ENCODE results near the gene CACNA2D4. TPM values are rescaled to one million over a fixed set of nuclear protein-coding genes. Genes with fewer than 3 reads are reported as not detected.
"Not testable (repeated sequence)": the region's sequence is repeated elsewhere in the genome, so short reads cannot be mapped to it uniquely, and the experiment has no call there.

Gene CACNA2D4
- total RNA-seq, 4 donors from 2014 or later: 0.25 to 3.1 (median 0.68) TPM

DNA sequence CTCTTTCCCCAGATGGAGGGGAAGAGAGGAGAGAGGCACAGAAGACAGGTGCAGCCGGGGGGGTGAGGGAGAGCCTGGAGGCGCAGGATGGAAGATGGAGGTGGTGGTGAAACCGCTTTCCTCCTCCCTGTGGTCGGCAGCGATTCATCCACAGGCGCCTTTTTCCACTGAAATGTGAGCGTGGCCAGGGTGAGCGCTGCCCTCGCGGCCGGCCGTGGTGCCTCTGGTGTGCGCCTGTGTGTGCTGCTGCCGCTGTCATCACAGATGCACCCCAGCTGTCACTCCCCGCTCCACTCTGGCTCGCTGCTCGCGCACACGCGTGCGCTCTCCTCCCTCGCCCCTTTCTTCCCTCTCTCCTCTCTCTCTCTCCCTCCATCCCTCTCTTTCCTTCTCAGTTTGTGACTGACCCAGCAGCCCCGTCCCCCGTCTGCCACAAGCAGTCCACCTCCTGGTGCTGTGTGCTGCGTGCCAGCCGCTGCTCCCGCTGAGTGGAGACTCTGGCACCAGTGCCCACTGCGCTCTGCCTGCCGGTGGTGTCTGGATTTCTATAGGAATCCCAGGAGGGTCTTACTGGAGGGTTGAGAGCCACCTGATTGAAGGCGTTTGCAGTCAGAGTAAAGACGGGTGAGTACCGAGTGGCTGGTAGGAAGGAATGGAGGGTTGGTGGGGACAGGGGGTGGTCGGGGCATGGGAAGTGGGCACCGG, 98.1 kb downstream of the CACNA2D4 start, which contains the start of gene LRTM2:
Gene LRTM2 (plus strand): TSS at position 375 of the 705 bp plus-strand sequence. CDS start 7,584 bp downstream, outside the sequence.
- Histone ChIP-seq H3K27me3 (peaks cover 34 to 45% (median 43%) of the 10 kb centered on the region in 3 donors), H3K27ac (no peak within 1 kb of the TSS), H3K4me3 (no peak within 1 kb of the TSS), H3K36me3 (no peaks in the 10 kb centered on the region), H3K9me3 (no peaks in the 10 kb centered on the region), H3K4me1 (no peaks in the 10 kb centered on the region)
- in situ Hi-C loops (cut with MboI; ENCODE audit: low sequenced_read_pairs in 4 of 4) (loop anchor here in 2 of 4 donors (25.0 kb wide), 2 partner anchors 467 to 767 kb away; no protein-coding TSS in a partner anchor), intact Hi-C loops (cut with DNase I; ENCODE audit: low total_unique reads) (no loop called here)
- ATAC-seq (no peak), DNase-seq (no peak)
- TF ChIP-seq, protein P1, sequence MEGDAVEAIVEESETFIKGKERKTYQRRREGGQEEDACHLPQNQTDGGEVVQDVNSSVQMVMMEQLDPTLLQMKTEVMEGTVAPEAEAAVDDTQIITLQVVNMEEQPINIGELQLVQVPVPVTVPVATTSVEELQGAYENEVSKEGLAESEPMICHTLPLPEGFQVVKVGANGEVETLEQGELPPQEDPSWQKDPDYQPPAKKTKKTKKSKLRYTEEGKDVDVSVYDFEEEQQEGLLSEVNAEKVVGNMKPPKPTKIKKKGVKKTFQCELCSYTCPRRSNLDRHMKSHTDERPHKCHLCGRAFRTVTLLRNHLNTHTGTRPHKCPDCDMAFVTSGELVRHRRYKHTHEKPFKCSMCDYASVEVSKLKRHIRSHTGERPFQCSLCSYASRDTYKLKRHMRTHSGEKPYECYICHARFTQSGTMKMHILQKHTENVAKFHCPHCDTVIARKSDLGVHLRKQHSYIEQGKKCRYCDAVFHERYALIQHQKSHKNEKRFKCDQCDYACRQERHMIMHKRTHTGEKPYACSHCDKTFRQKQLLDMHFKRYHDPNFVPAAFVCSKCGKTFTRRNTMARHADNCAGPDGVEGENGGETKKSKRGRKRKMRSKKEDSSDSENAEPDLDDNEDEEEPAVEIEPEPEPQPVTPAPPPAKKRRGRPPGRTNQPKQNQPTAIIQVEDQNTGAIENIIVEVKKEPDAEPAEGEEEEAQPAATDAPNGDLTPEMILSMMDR (IDR thresholded peaks at IDR 0.05 in 4 of 5, conservative IDR thresholded peaks at IDR 0.05 in 1 of 5): no peak
- TF ChIP-seq POLR2A (IDR thresholded peaks at IDR 0.05): no peak

DNA sequence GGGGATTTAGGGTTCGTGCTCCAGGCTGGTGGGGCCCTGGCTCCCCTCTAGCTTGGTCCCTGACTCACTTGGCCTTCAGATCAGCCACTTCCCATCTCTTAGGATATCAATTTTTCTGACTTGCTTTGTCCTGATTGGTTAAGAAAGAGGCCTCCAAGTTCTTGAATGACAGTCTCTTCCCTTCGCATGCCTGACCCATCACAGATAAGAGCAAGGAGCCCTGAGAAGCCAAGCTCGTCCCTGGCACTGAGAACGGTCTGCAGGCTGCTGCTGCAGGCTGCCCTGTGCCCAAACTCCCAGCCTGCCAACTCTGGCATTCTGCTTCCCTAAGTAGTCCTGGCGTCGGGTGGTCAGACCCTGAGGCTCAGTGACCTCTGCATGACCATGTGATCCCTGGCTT, 98.9 kb downstream of the CACNA2D4 start:
- no peaks in the 10 kb centered on the region for H3K4me1 ChIP-seq
- H3K36me3 ChIP-seq: no peaks in the 10 kb centered on the region
- in situ Hi-C loops (cut with MboI; ENCODE audit: low sequenced_read_pairs in 4 of 4): loop anchor here in 2 of 4 donors (25.0 kb wide), 2 partner anchors 468 to 768 kb away; no protein-coding TSS in a partner anchor
- DNase-seq: no peak
- no peak overlapping the region for H3K4me3 ChIP-seq
- peaks cover 37 to 45% (median 43%) of the 10 kb centered on the region in 3 donors for H3K27me3 ChIP-seq
- intact Hi-C loops (cut with DNase I; ENCODE audit: low total_unique reads): no loop called here
- no peaks in the 10 kb centered on the region for H3K9me3 ChIP-seq
- TF ChIP-seq POLR2A (IDR thresholded peaks at IDR 0.05): no peak
- TF ChIP-seq, protein P1 (IDR thresholded peaks at IDR 0.05 in 4 of 5, conservative IDR thresholded peaks at IDR 0.05 in 1 of 5): no peak
- ATAC-seq: no peak
- H3K27ac ChIP-seq: no peak overlapping the region

DNA sequence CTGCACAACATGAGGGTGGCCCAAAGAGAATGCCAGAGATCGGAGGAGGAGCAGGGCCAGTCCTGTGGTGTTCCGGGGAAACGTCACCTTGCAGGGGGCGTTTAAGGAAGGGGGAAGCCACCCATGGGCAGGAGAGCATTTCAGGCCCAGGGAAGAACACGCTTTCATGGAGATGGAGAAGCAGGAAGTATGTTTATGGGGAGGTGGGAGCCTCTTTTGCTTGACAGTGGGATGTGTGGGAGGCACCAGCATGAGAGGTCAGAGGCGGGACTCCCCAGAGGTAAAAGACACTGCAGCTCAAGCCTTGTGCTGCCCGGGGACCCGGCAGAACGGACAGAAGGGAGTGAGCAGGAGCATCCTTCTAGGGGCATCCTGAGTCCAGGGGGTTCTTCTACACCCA, 99.4 kb downstream of the CACNA2D4 start:
- Histone ChIP-seq H3K27me3 (peaks cover 37 to 45% (median 43%) of the 10 kb centered on the region in 3 donors), H3K27ac (no peak overlapping the region), H3K4me1 (no peaks in the 10 kb centered on the region), H3K36me3 (no peaks in the 10 kb centered on the region), H3K9me3 (no peaks in the 10 kb centered on the region), H3K4me3 (no peak overlapping the region)
- in situ Hi-C loops (cut with MboI; ENCODE audit: low sequenced_read_pairs in 4 of 4) (loop anchor here in 2 of 4 donors (25.0 kb wide), 2 partner anchors 468 to 768 kb away; no protein-coding TSS in a partner anchor), intact Hi-C loops (cut with DNase I; ENCODE audit: low total_unique reads) (no loop called here)
- DNase-seq (no peak), ATAC-seq (no peak)
- TF ChIP-seq POLR2A (IDR thresholded peaks at IDR 0.05): no peak
- TF ChIP-seq, protein P1 (IDR thresholded peaks at IDR 0.05 in 4 of 5, conservative IDR thresholded peaks at IDR 0.05 in 1 of 5): no peak

DNA sequence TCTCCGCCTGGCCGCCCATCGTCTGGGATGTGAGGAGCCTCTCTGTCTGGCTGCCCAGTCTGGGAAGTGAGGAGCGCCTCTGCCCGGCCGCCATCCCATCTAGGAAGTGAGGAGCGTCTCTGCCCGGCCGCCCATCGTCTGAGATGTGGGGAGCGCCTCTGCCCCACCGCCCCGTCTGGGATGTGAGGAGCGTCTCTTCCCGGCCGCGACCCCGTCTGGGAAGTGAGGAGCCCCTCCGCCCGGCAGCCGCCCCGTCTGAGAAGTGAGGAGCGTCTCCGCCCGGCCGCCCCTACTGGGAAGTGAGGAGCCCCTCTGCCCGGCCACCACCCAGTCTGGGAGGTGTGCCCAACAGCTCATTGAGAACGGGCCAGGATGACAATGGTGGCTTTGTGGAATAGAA, 100.5 kb downstream of the CACNA2D4 start:
- peaks cover 37 to 41% (median 39%) of the 10 kb centered on the region in 3 donors for H3K27me3 ChIP-seq
- H3K4me1 ChIP-seq; H3K9me3 ChIP-seq; H3K4me3 ChIP-seq; ATAC-seq; H3K27ac ChIP-seq; H3K36me3 ChIP-seq; DNase-seq; intact Hi-C loops (cut with DNase I; ENCODE audit: low total_unique reads): not testable (repeated sequence)
- in situ Hi-C loops (cut with MboI; ENCODE audit: low sequenced_read_pairs in 4 of 4): loop anchor here in 2 of 4 donors (25.0 kb wide), 2 partner anchors 469 to 769 kb away; no protein-coding TSS in a partner anchor

DNA sequence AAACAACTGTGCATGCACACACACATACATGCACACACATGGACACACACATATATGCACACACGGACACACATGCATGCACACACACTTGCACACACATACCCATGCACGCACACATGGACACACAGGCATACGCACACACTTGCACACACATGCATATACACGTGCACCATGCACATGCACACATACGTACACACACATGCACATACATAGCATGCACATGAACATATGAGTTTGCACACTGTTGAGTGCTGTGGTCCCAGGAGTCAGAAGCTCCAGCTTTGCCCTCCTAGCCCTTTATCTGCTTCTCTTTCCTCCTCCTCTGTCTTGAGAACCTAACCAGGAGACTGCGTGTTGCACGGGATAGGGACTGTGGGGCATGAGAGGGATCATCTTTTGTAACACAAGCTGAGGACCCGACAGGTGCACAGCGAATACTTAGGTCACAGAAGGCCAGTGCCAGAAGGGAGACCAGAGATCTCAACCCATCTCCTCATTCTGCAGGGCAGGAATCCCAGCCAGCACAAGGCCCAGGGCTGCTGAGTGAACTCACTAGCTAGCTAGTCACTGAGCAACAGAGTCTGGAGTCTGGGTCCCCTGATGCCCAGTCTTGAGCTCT, 101.6 kb downstream of the CACNA2D4 start:
- Histone ChIP-seq H3K36me3 (no peaks in the 10 kb centered on the region), H3K4me1 (no peaks in the 10 kb centered on the region), H3K9me3 (no peaks in the 10 kb centered on the region), H3K27ac (no peak overlapping the region), H3K4me3 (no peak overlapping the region), H3K27me3 (peaks cover 28 to 31% (median 28%) of the 10 kb centered on the region in 3 donors)
- ATAC-seq: no peak
- TF ChIP-seq, protein P1 (IDR thresholded peaks at IDR 0.05 in 4 of 5, conservative IDR thresholded peaks at IDR 0.05 in 1 of 5): no peak
- no peak for TF ChIP-seq POLR2A (IDR thresholded peaks at IDR 0.05)
- intact Hi-C loops (cut with DNase I; ENCODE audit: low total_unique reads): no loop called here
- in situ Hi-C loops (cut with MboI; ENCODE audit: low sequenced_read_pairs in 4 of 4): loop anchor here in 2 of 4 donors (25.0 kb wide), 2 partner anchors 470 to 770 kb away; no protein-coding TSS in a partner anchor
- no peak for DNase-seq
